Sigmoid colon (tissue), 4 donors: ENCODE results near the gene SLC5A12.

Experiments
- CTCF ChIP-seq, 4 experiments: fragments of 450-650 bp in 3 of 4; fragments of 200-600 bp in 1 of 4; IDR thresholded peaks; one replicate each; pipeline ENCODE4 v1.5.1; 2016 to 2019; ENCODE audit warnings: antibody characterized with exemption in 4 of 4, mild to moderate bottlenecking in 3 of 4, moderate library complexity in 2 of 4
- EP300 ChIP-seq, 4 donors: sonication (generic); formaldehyde crosslinking; IDR thresholded peaks; one replicate each; pipeline ENCODE4 v1.6.1; 2017; ENCODE audit warnings: antibody characterized with exemption in 4 of 4
- POLR2A ChIP-seq, 2 donors: fragments of 450-650 bp; IDR thresholded peaks; one replicate each; pipeline ENCODE4 v1.6.1; 2016; ENCODE audit warnings: antibody characterized with exemption in 2 of 2, mild to moderate bottlenecking in 2 of 2, moderate library complexity in 2 of 2

GRCh38 chr11:26721948-26722475, at the start of gene SLC5A12:
- TF ChIP-seq CTCF (IDR thresholded peaks at IDR 0.05) (no peak), POLR2A (IDR thresholded peaks at IDR 0.05) (no peak), EP300 (IDR thresholded peaks at IDR 0.05) (no peak)
